ENCODE data around the gene GNAZ.

Gene GNAZ

DNA sequence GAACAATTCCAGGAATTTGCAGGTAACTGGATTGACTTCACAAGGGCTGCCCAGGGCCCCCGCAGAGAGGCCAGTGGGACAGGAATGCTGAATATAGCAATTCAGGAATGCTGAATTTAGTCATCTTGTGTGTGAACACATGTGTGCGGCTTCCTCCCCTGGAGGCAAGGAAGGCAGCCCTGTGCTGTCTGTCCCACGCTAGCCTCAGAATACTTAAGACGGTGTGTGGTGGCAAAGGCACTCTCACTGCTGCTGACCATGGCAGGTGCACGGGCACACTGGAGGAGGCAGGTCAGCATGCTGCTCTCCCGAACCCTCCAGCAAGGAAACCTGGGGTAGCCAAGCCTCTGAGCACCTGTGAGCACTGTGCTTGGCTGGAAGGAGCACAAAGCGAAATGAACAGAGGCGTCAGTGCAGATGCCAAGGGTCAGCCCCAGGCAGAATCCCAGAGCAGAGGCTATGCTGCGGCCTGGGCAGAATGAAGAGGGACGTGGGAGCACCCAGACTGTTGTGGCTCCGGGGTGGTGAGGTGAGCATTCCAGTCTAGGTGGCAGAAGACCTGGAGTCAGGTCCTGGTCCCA lies 2.7 kb downstream of the GNAZ start:
- TF ChIP-seq CTCF (IDR thresholded peaks at IDR 0.05; ENCODE audit: extremely low read depth, missing control alignments), result no peak
- no peak for DNase-seq (ENCODE audit: low spot score)

DNA sequence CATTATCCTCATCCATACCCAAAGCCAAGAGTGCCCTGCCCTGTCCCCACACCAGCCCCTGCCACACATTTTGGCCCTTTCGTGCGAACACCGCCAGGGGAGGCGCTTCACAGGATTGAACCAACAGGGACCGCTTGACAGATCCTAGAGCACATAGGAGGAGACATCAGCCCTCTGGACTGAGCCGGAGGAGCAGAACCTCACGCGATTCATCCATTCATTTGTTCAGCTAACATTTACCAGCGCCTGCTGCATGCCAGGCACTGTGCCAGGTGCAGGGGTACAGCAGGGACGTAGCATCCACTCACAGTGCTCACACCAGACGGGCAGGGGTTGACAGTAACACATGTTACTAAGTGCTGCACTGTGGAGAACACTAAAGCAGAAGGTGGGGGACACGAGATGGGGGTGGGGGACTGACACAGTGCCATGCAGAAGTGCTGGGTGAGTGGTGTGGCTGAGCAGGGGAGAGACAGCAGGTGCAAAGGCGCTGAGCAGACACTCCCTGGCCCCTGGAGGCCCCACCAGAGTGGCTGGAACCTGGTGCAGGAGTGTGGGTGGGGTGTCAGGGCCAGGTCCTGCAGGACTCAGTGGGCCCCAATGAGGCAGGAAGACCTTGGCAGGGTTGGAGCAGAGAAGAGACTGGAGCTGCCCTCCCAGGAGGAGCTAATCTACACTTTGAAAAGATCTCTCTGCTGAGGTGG lies 3.4 kb downstream of the GNAZ start:
- no peak for TF ChIP-seq CTCF (IDR thresholded peaks at IDR 0.05; ENCODE audit: extremely low read depth, missing control alignments)
- DNase-seq (ENCODE audit: low spot score), result no peak

GRCh38 chr22:23074451-23074850 lies 4.1 kb downstream of the GNAZ start:
- DNase-seq (ENCODE audit: low spot score), result no peak
- TF ChIP-seq CTCF (IDR thresholded peaks at IDR 0.05; ENCODE audit: extremely low read depth, missing control alignments), result no peak

DNA sequence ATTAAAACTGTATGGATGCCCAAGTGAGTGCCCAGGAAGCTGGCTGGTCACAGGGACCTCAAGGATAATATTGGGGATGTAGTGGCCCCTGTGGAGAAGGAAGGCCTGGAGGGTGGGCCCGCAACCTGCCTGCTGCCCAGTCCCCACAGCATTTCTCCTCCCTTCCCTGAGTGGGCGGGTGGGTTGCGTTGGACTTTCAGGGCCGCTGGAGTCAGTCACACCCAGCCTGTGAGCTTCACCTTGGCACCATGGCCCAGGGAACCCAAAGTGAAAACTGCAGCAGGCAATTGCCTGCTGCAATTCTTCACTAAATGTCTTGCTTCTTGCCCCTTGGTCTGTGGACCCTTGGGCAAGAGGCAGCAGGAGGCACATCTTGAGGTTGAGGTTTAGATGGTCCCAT lies 4.7 kb downstream of the GNAZ start:
- no peak for DNase-seq (ENCODE audit: low spot score)
- TF ChIP-seq CTCF (IDR thresholded peaks at IDR 0.05; ENCODE audit: extremely low read depth, missing control alignments), result no peak

GRCh38 chr22:23075525-23076216 lies 5.4 kb downstream of the GNAZ start:
- no peak for DNase-seq (ENCODE audit: low spot score)
- no peak for TF ChIP-seq CTCF (IDR thresholded peaks at IDR 0.05; ENCODE audit: extremely low read depth, missing control alignments)

- DNase-seq (ENCODE audit: low spot score), result no peak
- no peak for TF ChIP-seq CTCF (IDR thresholded peaks at IDR 0.05; ENCODE audit: extremely low read depth, missing control alignments)
Measured at GRCh38 chr22:23076896-23077572, 6.7 kb downstream of the GNAZ start.
